ENCODE data around the gene SP2. TPM values are rescaled to one million over a fixed set of nuclear protein-coding genes. Genes with fewer than 3 reads are reported as not detected.
A peak's percentile ranks its signal among the peaks of the same experiment; 100 is the strongest.
"Not testable (repeated sequence)": the region's sequence is repeated elsewhere in the genome, so short reads cannot be mapped to it uniquely, and the experiment has no call there.

Gene SP2
- total RNA-seq, 2 donors from 2014 or later = 27.6 to 33.5 TPM

DNA sequence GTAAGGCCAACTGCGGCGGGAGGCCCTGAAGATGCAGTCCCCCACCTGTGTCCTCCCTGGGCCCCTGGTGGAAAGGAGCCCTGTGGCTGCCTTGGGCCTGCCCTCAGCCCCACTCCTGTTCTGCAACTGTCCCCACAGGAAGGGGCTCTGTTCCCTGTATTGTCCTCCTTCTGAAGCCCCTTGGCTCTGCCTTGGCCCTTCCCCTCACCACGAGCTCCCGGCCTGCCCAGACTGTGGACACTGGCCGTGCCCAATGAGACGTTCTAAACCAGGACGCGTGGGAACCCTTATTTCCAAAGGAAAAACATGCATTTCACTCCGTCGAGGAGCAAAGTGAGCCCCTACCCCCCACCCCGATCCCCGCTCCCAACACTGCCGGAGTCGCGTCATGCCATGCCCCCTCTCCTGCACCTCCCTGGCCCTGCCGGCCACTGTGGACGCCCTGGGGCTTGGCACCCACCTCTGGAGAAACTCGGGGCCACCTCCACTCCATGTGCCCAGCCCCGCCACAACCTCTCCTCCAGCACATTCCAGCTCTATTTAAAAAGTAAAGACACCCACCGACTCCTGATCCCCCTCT is 31.9 kb downstream of the SP2 start:
- H3K9me3 Mint-ChIP-seq = no peaks in the 10 kb centered on the region
- H3K4me3 Mint-ChIP-seq = no peak overlapping the region
- DNase-seq (no peak), ATAC-seq (replicated peaks in 1 of 2) (no peak)
- H3K27me3 Mint-ChIP-seq (ENCODE audit: low read depth) = no peaks in the 10 kb centered on the region
- H3K27ac Mint-ChIP-seq = peak overlapping the region; percentile 2
- peaks cover 9% of the 10 kb centered on the region for H3K4me1 Mint-ChIP-seq (ENCODE audit: low read depth)
- H3K36me3 Mint-ChIP-seq (ENCODE audit: insufficient read depth in 2 of 2) = peaks cover 7 to 19% of the 10 kb centered on the region in 2 donors

- no peaks in the 10 kb centered on the region for H3K27me3 Mint-ChIP-seq (ENCODE audit: low read depth)
- ATAC-seq (replicated peaks in 1 of 2) (no peak), DNase-seq (no peak)
- peak overlapping the region; percentile 2 for H3K27ac Mint-ChIP-seq
- H3K36me3 Mint-ChIP-seq (ENCODE audit: insufficient read depth in 2 of 2) = peaks cover 7 to 19% of the 10 kb centered on the region in 2 donors
- no peaks in the 10 kb centered on the region for H3K9me3 Mint-ChIP-seq
- peaks cover 9% of the 10 kb centered on the region for H3K4me1 Mint-ChIP-seq (ENCODE audit: low read depth)
- no peak overlapping the region for H3K4me3 Mint-ChIP-seq
Observed at GRCh38 chr17:47928415-47928814, 32.4 kb downstream of the SP2 start.

GRCh38 chr17:47929218-47930000 is 33.4 kb downstream of the SP2 start:
- no peaks in the 10 kb centered on the region for H3K27me3 Mint-ChIP-seq (ENCODE audit: low read depth)

GRCh38 chr17:47931848-47932247 is 35.8 kb downstream of the SP2 start:
- ATAC-seq (replicated peaks in 1 of 2) (no peak), DNase-seq (no peak)
- Mint-ChIP-seq H3K36me3 (ENCODE audit: insufficient read depth in 2 of 2) (peaks cover 2 to 6% of the 10 kb centered on the region in 2 donors), H3K27ac (no peak overlapping the region), H3K4me1 (ENCODE audit: low read depth) (peaks cover 11% of the 10 kb centered on the region), H3K4me3 (no peak overlapping the region), H3K27me3 (ENCODE audit: low read depth) (no peaks in the 10 kb centered on the region), H3K9me3 (no peaks in the 10 kb centered on the region)

More at GRCh38 chr17:47929218-47930000, 33.4 kb downstream of the SP2 start:
- ATAC-seq (replicated peaks in 1 of 2) = no peak
- Mint-ChIP-seq H3K4me1 (ENCODE audit: low read depth) (peaks cover 9% of the 10 kb centered on the region), H3K27ac (no peak overlapping the region), H3K36me3 (ENCODE audit: insufficient read depth in 2 of 2) (peaks cover 7 to 15% of the 10 kb centered on the region in 2 donors), H3K9me3 (no peaks in the 10 kb centered on the region), H3K4me3 (no peak overlapping the region)
- no peak for DNase-seq

DNA sequence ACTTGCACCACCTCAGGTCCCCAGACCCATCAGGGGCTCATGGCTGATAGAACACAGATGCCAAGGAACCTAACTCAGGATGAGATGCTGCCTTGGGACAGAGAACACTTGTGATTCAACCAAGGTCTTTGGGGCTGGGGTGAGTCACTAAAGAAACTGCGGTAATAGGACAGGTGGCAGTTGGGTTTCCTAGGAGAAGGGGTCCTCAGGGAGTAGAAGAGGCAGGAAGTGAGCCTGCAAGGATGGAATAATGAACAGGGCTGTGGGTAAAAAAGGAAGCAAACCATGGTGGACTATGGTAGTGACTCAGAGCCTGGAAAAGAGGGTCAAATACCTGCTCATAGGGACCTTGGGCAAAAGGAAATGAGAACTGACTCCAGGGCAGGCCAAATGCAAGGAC is 38.8 kb downstream of the SP2 start:
- no peak for ATAC-seq (replicated peaks in 1 of 2)
- H3K27ac Mint-ChIP-seq = no peak overlapping the region
- H3K9me3 Mint-ChIP-seq = no peaks in the 10 kb centered on the region
- no peaks in the 10 kb centered on the region for H3K36me3 Mint-ChIP-seq (ENCODE audit: insufficient read depth in 2 of 2)
- H3K27me3 Mint-ChIP-seq (ENCODE audit: low read depth) = no peaks in the 10 kb centered on the region
- DNase-seq = no peak
- no peak overlapping the region for H3K4me3 Mint-ChIP-seq
- H3K4me1 Mint-ChIP-seq (ENCODE audit: low read depth) = peaks cover 21% of the 10 kb centered on the region

DNA sequence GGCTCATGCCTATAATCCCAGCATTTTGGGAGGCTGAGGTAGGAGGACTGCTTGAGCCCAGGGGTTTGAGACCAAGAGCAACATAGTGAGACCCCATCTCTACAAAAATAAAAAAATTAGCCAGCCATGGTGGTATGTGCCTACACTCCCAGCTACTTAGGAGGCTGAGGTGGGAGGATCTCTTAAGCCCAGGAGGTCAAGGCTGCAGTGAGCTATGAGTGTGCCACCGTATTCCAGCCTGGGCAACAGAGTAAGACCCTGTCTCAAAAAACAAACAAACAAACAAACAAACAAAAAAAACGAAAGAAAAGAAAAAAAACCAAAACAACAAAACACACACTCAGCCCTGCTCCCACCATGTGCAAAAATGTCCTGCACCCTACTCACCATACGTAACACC is 39.4 kb downstream of the SP2 start:
- not testable (repeated sequence) for H3K36me3 Mint-ChIP-seq (ENCODE audit: insufficient read depth in 2 of 2); H3K27me3 Mint-ChIP-seq (ENCODE audit: low read depth); ATAC-seq (replicated peaks in 1 of 2); H3K4me3 Mint-ChIP-seq; DNase-seq; H3K27ac Mint-ChIP-seq; H3K9me3 Mint-ChIP-seq
- H3K4me1 Mint-ChIP-seq (ENCODE audit: low read depth) = peaks cover 27% of the 10 kb centered on the region

DNA sequence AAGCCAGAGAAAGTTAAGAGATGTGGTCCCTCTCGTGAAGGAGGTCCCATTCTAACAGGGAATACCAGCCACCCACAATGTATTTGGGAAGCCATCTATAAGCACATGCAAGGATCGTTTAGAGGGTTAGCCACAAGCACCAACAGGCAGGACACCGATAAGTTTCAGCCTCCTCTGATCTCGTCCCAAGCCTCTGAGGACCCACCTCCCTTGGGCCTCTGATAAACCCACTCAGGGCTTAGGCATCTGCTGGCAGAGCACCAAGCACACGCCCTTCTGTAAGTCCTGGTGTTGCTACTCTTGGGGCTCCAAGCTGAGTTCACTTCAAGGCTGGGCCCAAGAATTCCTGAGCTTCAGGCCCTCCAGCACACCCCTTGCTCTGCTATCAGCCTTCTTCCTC is 39.9 kb downstream of the SP2 start:
- peaks cover 32% of the 10 kb centered on the region for H3K4me1 Mint-ChIP-seq (ENCODE audit: low read depth)
- ATAC-seq (replicated peaks in 1 of 2) (no peak), DNase-seq (no peak)
- H3K36me3 Mint-ChIP-seq (ENCODE audit: insufficient read depth in 2 of 2) = no peaks in the 10 kb centered on the region
- no peak overlapping the region for H3K4me3 Mint-ChIP-seq
- no peaks in the 10 kb centered on the region for H3K27me3 Mint-ChIP-seq (ENCODE audit: low read depth)
- H3K9me3 Mint-ChIP-seq = peaks cover 0 to 2% of the 10 kb centered on the region in 2 donors
- no peak overlapping the region for H3K27ac Mint-ChIP-seq

DNA sequence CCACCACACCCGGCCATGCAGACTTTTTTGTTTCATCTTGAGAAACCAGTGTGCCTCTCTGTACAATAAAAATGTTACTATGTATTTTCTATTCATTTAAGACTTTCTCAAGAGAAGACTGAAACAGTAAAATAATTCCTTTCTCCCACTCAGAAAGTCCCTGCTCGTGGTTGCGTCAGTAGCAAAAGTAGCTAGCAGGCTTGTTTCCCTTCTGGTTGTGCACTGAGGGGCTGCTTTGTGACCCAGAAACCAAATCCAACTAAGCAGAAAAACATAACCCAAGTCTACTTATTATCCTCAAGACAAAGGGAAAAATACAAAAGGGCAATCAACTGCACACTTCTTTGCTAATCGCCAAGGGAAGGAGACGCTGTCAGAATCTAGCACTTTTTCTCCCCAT is 41.9 kb downstream of the SP2 start:
- Mint-ChIP-seq H3K27ac (no peak overlapping the region), H3K4me1 (ENCODE audit: low read depth) (peaks cover 51% of the 10 kb centered on the region), H3K36me3 (ENCODE audit: insufficient read depth in 2 of 2) (peaks cover 3 to 5% of the 10 kb centered on the region in 2 donors), H3K4me3 (peak overlapping the region in 1 of 2 donors; percentile 31), H3K27me3 (ENCODE audit: low read depth) (no peaks in the 10 kb centered on the region), H3K9me3 (peaks cover 2 to 4% of the 10 kb centered on the region in 2 donors)
- DNase-seq = peak in 1 of 2 donors; percentile 11
- no peak for ATAC-seq (replicated peaks in 1 of 2)

- peaks cover 2 to 4% of the 10 kb centered on the region in 2 donors for H3K9me3 Mint-ChIP-seq
- no peaks in the 10 kb centered on the region for H3K27me3 Mint-ChIP-seq (ENCODE audit: low read depth)
- DNase-seq (peak; percentile 93 to 96), ATAC-seq (replicated peaks in 1 of 2) (peak; percentile 96)
- peaks cover 3 to 5% of the 10 kb centered on the region in 2 donors for H3K36me3 Mint-ChIP-seq (ENCODE audit: insufficient read depth in 2 of 2)
- peak within 1 kb of the TSS; percentile 86 for H3K27ac Mint-ChIP-seq
- peaks cover 84% of the 10 kb centered on the region for H3K4me1 Mint-ChIP-seq (ENCODE audit: low read depth)
- peak within 1 kb of the TSS; percentile 91 to 95 for H3K4me3 Mint-ChIP-seq
Observed at GRCh38 chr17:47941246-47942095, 45.4 kb downstream of the SP2 start, which contains the start of gene PNPO. PNPO (plus strand) TSS chr17:47941571; CDS start chr17:47941676, 105 bp downstream.

DNA sequence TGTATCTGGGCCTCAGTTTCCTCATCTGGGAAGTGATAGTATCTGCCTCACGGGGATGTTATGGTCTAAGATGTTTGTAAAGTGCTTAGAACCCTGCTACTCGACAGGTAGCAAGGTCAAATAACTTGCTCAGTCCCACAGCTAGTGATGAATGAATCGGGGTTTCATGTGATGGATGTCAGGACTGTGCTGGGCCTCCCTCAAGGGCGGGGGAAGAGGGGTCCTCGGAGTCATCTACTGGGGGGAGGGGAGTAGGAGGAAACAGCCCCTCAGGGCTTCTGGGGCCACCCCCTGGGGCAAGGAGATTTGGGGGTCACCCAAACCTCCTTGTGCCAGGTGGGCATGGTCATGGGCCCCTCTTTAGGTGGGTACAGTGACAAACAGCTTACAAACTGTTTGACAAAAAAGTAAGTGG is 46.1 kb downstream of the SP2 start:
- H3K36me3 Mint-ChIP-seq (ENCODE audit: insufficient read depth in 2 of 2) = peaks cover 3 to 5% of the 10 kb centered on the region in 2 donors
- H3K27me3 Mint-ChIP-seq (ENCODE audit: low read depth) = no peaks in the 10 kb centered on the region
- H3K4me3 Mint-ChIP-seq = peak overlapping the region; percentile 91 to 95
- peak in 1 of 2 donors; percentile 24 for DNase-seq
- no peak for ATAC-seq (replicated peaks in 1 of 2)
- peak overlapping the region; percentile 86 for H3K27ac Mint-ChIP-seq
- H3K4me1 Mint-ChIP-seq (ENCODE audit: low read depth) = peaks cover 84% of the 10 kb centered on the region
- H3K9me3 Mint-ChIP-seq = peaks cover 2 to 4% of the 10 kb centered on the region in 2 donors

DNA sequence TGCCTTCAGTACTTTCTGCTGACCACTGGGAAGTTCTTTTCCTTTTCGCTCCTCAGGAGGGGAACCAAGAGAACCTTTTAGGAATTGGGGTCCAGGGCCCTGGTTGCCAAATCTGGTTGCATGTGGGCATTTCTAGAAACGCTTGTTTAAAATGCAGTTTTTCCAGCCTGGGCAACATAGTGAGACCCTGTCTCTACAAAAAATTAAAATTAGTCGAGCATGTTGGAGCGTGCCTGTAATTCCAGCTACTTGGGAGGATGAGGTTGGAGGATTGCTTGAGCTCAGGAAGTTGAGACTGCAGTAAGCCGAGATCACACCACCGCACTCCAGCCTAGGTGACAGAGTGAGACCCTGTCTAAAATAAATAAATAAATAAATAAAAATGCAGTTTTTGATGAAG is 46.5 kb downstream of the SP2 start:
- Mint-ChIP-seq H3K36me3 (ENCODE audit: insufficient read depth in 2 of 2) (peaks cover 3 to 7% of the 10 kb centered on the region in 2 donors), H3K27ac (no peak overlapping the region), H3K4me3 (peak overlapping the region; percentile 91 to 95), H3K4me1 (ENCODE audit: low read depth) (peaks cover 87% of the 10 kb centered on the region), H3K27me3 (ENCODE audit: low read depth) (no peaks in the 10 kb centered on the region), H3K9me3 (peaks cover 2 to 4% of the 10 kb centered on the region in 2 donors)
- ATAC-seq (replicated peaks in 1 of 2) (no peak), DNase-seq (no peak)

DNA sequence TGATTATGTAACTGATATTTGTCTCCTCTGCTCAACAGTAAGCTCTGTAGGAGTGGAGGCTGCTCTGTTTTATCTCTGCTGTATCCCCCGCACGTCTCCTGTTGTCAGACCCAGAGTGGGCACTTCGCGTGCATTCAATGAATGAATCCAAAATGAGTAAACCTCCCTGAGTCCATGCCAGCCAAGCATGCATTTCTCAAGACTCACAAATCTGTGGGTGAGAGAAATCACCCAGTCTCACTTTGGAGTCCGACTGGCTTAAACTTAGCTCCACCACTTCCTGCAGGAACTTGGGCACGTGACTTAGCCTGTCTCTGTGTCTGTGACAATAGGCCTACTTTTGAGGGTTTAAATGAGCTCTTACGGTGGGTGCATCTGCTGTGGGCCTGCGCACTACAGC is 49.0 kb downstream of the SP2 start:
- DNase-seq = no peak
- Mint-ChIP-seq H3K27ac (peak overlapping the region; percentile 13), H3K4me3 (peak overlapping the region; percentile 14 to 25), H3K36me3 (ENCODE audit: insufficient read depth in 2 of 2) (peaks cover 4 to 7% of the 10 kb centered on the region in 2 donors), H3K27me3 (ENCODE audit: low read depth) (no peaks in the 10 kb centered on the region), H3K4me1 (ENCODE audit: low read depth) (peaks cover 87% of the 10 kb centered on the region), H3K9me3 (peaks cover 2 to 4% of the 10 kb centered on the region in 2 donors)
- no peak for ATAC-seq (replicated peaks in 1 of 2)

All from activated T-cell treated with anti-CD3 and anti-CD28 coated beads, Interleukin-2, amount 50 U/mL, for 72 hours (primary cell).